HG03139 (cell line): Measurements from ENCODE around the gene PGF.

Experiments used
- ATAC-seq: cut with Tn5 transposase; IDR thresholded peaks from one replicate; pipeline ENCODE4 v1.9.1; 2021; ENCODE audit not compliant: unreplicated experiment

Gene PGF

DNA sequence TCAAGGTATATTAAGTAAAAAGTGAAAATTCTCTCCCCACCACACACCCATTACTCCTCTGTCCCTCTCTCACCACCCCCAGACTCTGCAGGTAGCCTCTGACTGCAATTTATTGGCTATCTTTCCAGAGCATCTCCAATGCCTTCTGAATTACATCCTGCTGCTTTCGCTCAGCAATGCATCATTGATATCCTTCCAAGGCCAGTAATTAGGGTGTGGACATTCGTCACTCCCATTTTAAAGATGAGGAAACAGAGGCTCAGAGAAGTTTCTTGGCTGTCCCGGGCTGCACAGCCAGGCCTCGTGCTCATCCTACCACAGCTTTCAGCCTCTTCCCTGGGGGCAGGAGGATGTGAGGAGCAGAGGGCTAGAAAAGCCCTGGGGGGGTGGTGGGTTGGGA, 23.6 kb upstream of the PGF start:
- ATAC-seq, result no peak

DNA sequence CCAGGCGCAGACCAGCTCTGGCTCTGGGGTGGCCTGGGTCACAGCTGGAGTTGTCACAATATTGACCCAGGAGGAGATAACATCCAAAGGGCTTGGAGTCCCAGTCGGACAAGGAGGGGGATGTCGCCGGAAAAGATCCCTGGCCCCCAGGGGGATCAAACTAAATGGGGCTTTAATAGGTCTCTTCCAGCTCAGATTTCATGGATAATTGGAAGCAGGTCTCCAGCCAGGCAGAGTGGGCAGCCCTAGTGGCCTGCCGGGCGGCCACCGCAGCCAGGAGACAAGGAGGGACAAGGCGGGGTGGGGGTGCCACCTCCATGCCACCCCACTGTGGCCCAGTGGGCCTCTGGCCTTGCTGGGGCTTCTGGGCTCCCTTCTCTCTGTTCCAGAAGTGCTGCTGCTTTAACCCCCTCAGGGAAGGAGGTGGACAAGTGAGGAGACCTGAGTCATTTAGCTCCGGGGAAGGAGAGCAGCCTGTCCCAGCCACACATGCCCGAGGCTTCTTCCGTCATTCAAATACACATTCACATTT, 23.1 kb upstream of the PGF start:
- no peak for ATAC-seq

GRCh38 chr14:74977901-74978385, 22.5 kb upstream of the PGF start:
- ATAC-seq, result no peak

GRCh38 chr14:74977164-74977900, 21.9 kb upstream of the PGF start:
- no peak for ATAC-seq

DNA sequence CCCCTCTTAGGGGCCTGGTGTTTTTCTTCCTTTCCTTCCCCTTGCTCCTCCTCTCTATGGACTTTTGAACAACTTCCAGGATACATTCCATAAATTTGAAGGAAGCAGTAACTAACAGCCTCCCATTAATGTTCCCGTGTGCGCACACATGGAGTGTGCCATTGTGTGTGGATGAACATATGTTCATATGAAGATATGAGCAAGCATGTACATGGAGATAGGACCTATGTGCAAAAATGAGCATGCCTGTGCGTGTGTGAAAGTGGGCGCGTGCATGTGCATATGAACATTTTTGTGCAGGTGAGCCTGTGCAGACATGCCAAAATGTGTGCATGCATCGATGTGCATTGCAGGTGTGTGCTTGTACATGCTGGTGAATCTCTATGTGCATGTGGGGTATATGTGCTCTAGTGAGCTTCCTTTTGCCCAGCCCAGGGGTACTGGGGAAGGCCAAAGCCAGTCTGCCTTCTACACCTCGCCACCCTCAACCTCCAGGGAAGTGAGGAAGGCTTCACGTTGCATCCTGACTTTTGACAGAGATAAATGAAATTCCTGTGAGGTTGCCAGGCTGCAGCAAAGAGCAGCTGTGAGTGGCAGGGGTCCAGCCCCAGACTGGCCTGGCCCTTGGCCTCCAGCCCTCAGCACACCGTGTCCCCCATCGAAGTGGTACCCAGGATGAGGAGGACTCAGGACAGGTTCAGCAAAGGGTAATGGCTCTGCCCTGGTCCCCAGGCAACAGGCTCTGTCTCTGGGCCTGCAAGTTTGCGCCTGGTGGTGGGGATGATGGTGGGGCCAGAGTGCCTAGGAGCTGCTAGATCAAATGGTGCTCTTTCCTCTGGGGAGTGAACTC, 21.1 kb upstream of the PGF start:
- ATAC-seq, result no peak

- ATAC-seq, result no peak
Observed at GRCh38 chr14:74975059-74975810, 19.8 kb upstream of the PGF start.

- no peak for ATAC-seq
Observed at GRCh38 chr14:74974364-74975058, 19.1 kb upstream of the PGF start.

DNA sequence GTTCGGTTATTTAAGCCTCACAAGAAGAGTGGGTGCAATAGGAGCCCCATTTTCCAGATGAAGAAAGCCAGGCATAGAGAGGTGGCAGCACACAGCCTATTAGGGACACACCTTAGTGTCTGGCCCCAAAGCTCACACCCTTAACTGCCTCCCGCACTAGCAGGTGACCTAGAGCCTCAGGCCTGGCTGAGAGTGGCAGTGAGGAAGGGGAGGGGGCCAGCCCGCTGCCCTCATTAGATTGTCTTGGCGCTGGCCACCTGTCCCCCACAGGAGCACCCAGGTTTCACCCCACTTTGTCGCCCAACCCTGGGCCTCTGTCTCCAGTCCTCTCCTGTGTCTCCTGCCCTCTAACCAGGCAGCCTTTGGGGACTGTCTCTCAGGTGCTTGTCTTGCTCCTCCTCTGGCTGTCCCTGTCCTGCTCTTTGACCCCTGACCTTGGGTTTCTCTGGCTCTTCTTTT, 18.5 kb upstream of the PGF start:
- no peak for ATAC-seq

- no peak for ATAC-seq
Observed at GRCh38 chr14:74973003-74973653, 17.7 kb upstream of the PGF start.

GRCh38 chr14:74968811-74969210, 13.4 kb upstream of the PGF start:
- no peak for ATAC-seq

DNA sequence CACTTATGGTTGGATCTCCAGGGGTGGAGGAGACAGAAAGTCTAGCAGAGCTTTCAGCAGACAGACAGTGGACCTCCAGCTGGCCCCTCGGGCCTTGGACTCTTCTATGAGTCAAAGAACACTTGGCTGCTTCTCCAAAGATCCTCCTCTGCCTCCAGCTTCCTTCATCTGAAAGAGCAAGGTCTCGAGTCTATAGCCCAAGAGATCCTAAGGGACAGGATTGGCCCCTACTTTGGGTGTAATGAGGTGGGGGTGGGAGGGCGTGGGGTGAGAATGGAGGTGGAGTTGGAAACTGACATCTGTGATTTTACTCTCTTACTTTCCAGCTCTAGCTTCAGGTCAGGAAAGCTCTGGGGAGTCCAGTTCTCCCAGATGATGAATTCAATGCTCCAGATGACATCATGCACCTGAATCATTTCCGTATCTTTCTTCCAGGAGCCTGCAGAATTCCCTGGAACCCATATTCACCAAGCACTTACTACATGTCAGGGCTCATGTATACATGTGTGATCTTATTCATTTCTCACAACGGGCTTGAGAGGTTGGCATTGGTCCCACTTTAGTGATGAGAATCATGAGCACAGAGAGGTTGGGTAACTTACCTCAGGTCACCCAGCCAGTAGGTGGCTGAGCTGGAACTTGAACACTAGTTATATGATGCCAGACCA, 10.2 kb upstream of the PGF start:
- no peak for ATAC-seq

DNA sequence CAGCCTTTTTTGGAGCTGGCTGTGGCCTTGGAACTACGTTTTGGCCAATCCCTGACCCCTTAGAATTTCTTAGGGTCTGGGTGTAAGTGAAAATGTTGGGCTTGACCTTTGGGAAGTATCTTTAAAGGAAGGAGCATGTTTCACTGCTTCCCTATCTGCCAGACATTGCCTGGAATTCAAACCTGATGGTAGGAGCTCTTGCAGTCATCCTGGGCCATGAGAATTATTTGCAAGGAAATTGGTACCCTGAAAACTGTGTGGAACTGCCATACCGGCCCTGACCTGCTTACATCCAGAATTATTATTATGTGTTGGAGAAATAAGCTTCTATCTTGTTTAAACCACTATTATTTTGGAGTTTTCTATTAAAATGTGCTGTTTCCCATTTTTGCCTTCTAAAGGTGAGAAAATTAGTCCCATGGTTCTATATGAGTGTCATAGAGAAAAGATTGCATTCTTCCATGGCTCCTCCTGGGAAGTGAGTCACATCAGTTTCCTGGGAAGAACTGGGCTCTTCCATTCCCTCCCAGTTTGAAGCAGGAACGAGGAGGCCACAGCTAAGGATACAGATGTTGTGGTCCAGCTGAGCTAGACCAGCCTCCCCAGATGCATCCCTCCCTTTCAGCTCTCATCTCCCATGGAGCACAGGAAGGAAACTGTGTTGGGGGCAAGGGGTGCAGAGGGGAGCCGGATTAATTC, 9.5 kb upstream of the PGF start:
- no peak for ATAC-seq

- ATAC-seq, result no peak
Observed at GRCh38 chr14:74963705-74964271, 8.4 kb upstream of the PGF start.

GRCh38 chr14:74963178-74963704, 7.8 kb upstream of the PGF start:
- no peak for ATAC-seq

GRCh38 chr14:74962493-74962892, 7.1 kb upstream of the PGF start:
- ATAC-seq, result no peak

GRCh38 chr14:74962046-74962445, 6.6 kb upstream of the PGF start:
- no peak for ATAC-seq

GRCh38 chr14:74961238-74961911, 6.0 kb upstream of the PGF start:
- ATAC-seq, result no peak

GRCh38 chr14:74960736-74961135, 5.3 kb upstream of the PGF start:
- no peak for ATAC-seq
